GM20431 (cell line): Measurements from ENCODE around the gene USH1C.

ENCODE experiments used
- in situ Hi-C: fragments of 300-500 bp; cut with MseI, MboI; formaldehyde crosslinking; loops from one replicate; pipeline ENCODE4 v1.15.0; 2020; ENCODE audit warnings: low sequenced_read_pairs; ENCODE audit not compliant: unreplicated experiment

USH1C gene

DNA sequence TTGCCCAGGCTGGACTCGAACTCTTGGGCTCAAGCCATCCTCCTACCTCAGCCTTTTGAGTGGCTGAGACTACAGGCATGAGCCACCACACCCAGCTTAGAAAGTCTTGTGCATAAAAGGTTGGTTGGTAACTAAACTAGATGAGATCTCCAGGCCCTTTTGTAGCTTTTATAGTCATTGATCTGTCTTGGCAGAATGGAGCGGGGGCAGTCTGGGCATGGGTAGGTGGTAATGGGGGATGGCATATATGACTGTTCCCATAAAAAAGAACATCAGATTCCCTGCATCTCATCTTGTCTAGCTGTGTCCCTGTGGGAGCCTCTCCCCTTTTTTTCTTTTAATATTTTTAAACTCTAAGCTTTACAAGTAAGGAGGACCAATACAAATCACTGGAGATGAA lies 97.7 kb downstream of the USH1C start:
- in situ Hi-C loops: no loop called here

DNA sequence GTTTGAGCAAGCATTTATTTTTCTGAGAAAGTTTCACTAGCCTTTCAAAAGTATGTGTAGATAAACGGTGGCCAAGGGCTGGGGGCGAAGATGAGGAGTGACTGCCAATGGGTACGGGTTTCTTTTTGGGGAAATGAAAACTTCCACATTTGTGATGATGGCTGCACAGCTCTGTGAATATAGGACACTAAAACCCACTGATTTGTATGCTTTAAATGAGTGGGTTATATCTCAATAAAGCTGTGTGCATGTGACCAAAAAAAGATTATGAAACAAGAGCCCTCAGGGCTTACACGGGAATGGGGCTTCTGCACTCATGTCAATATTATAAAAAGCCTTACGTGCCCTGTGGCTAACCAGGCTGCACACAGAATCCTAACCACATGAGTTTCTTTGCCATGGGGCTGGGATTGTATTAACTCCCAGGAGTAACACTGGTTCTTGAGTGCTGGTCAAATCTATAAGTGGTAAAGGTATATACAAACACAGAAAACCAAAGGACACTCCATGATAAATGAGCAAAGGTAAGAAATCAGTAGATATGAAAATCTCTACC lies 98.9 kb downstream of the USH1C start:
- in situ Hi-C loops: no loop called here

DNA sequence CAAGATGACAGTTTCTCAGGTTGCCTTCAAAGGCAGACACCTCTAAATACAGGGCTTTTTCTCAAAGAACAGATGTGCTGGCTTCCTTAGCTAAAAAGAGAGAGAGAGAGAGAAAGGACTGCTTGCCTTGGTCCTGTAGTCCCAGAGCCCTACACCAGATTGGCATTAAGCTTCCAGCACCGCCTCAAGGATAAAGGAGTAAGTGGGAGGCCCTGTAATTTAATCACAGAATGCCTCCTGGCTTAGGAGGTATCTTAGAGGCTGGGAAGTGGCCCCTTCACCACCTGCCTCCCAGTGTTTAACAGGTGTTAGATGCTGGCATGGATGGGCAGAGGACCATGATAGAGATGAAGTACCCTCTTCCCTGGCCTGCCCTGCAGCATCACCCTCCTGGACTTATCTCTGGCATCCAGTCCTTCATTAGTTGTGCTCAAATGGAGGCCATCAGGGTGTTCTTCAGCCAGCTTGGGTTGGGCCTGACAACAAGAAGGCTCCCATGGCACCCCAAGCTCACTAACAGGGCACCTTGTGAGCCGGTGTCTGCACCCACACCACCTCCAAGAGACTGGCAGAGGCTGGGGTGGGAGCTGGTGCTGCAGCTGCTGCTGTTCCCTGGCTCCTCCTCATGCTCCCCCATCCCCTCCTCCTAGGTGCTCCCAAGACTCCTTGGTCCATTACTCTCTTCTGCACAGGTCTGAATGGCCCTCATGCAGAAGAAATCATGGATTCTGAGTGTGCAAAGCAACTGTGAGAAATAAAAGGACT lies 100.1 kb downstream of the USH1C start:
- in situ Hi-C loops: no loop called here
